GM23248 (cell line): ENCODE data around the gene FAS. TPM values are rescaled to one million over a fixed set of nuclear protein-coding genes. Genes with fewer than 3 reads are reported as not detected.

Source experiments
- DNase-seq: peaks from one replicate; pipeline ENCODE4 v3.0.0-alpha.2; 2015
- H2AFZ ChIP-seq: fragments of 200-600 bp; sonication (generic); 2 replicates; pipeline ENCODE4 v1.6.1; 2016; ENCODE audit warnings: antibody characterized with exemption
- H3F3A ChIP-seq: fragments of 200-600 bp; sonication (generic); 2 replicates; pipeline ENCODE4 v1.6.1; 2016; ENCODE audit warnings: mild to moderate bottlenecking, antibody characterized with exemption, mixed run types; ENCODE audit not compliant: insufficient read depth
- H3K27ac ChIP-seq: fragments of 200-600 bp; sonication (generic); 2 replicates; pipeline ENCODE4 v1.5.1; 2016; ENCODE audit warnings: mild to moderate bottlenecking
- H3K27me3 ChIP-seq: fragments of 200-600 bp; sonication (generic); replicated peaks from 2 replicates; pipeline ENCODE4 v1.6.1; 2016; ENCODE audit warnings: mild to moderate bottlenecking; ENCODE audit not compliant: insufficient read depth
- H3K36me3 ChIP-seq: fragments of 200-600 bp; sonication (generic); 2 replicates; pipeline ENCODE4 v1.6.1; 2016; ENCODE audit warnings: low read depth, mild to moderate bottlenecking
- H3K4me1 ChIP-seq: fragments of 200-600 bp; sonication (generic); 2 replicates; pipeline ENCODE4 v1.6.1; 2016; ENCODE audit warnings: mild to moderate bottlenecking; ENCODE audit not compliant: insufficient read depth
- H3K4me2 ChIP-seq: fragments of 200-600 bp; sonication (generic); one replicate; pipeline ENCODE4 v1.6.1; 2016; ENCODE audit warnings: mild to moderate bottlenecking; ENCODE audit not compliant: unreplicated experiment
- H3K4me3 ChIP-seq: fragments of 200-600 bp; sonication (generic); 2 replicates; pipeline ENCODE4 v1.5.1; 2016; ENCODE audit warnings: mild to moderate bottlenecking
- H3K79me2 ChIP-seq: fragments of 200-600 bp; sonication (generic); 2 replicates; pipeline ENCODE4 v1.6.1; 2016; ENCODE audit warnings: mild to moderate bottlenecking; ENCODE audit not compliant: insufficient read depth
- H3K9ac ChIP-seq: fragments of 200-600 bp; sonication (generic); 2 replicates; pipeline ENCODE4 v1.6.1; 2016; ENCODE audit warnings: mild to moderate bottlenecking
- H3K9me2 ChIP-seq: fragments of 200-600 bp; sonication (generic); 2 replicates; pipeline ENCODE4 v1.6.1; 2016; ENCODE audit warnings: mixed run types, mild to moderate bottlenecking, moderate library complexity; ENCODE audit not compliant: insufficient read depth
- H3K9me3 ChIP-seq: fragments of 200-600 bp; sonication (generic); one replicate; pipeline ENCODE4 v1.6.1; 2017; ENCODE audit warnings: low read depth
- H4K20me1 ChIP-seq: fragments of 200-600 bp; sonication (generic); 2 replicates; pipeline ENCODE4 v1.6.0; 2016; ENCODE audit not compliant: insufficient read depth
- EZH2 ChIP-seq: fragments of 200-600 bp; sonication (generic); IDR thresholded peaks from 2 replicates; pipeline ENCODE4 v1.6.1; 2018; ENCODE audit warnings: antibody characterized with exemption, mild to moderate bottlenecking; ENCODE audit not compliant: insufficient read depth, poor library complexity, severe bottlenecking
- EZH2phosphoT487 ChIP-seq: fragments of 200-600 bp; sonication (generic); IDR thresholded peaks from 2 replicates; pipeline ENCODE4 v1.6.1; 2018; ENCODE audit warnings: antibody characterized with exemption, moderate library complexity, mild to moderate bottlenecking, low read depth; ENCODE audit not compliant: insufficient read depth
- WGBS, 2 experiments: methylation state at CpG; one replicate each; pipeline ENCODE4 v1.1.6; 2015 to 2017; ENCODE audit warnings: low lambda C conversion rate in 2 of 2, low coverage in 1 of 2; ENCODE audit errors: missing lambda C conversion rate in 2 of 2; 5-methylcytosine and 5-hydroxymethylcytosine counted together
- in situ Hi-C: fragments of 300-500 bp; cut with MboI; formaldehyde crosslinking; loops from 2 replicates; pipeline ENCODE4 v1.15.0; 2020
- polyA plus RNA-seq: library from polyadenylated mRNA; unstranded; fragments of >200 nt; fragmentation: Nextera tagmentation; extraction: Ambion mirVana; gene quantifications from 2 replicates; pipeline ENCODE4 v1.2.1, GENCODE V29; 2016
- total RNA-seq: library from RNA; depleted of rRNA; stranded (reverse); fragments of >200 nt; shearing (Covaris generic); gene quantifications from 2 replicates; pipeline ENCODE4 v1.2.3, GENCODE V29; 2014

Gene FAS
- total and polyA plus RNA-seq, 2 experiments from 2014 or later, result 55.4 to 77.8 TPM

GRCh38 chr10:88987243-88987725 lies 3.3 kb upstream of the FAS start:
- no peak overlapping the region for H3K4me3 ChIP-seq
- peaks cover 10% of the 10 kb centered on the region; the same call in 1 of the 2 replicates for H3K36me3 ChIP-seq
- H4K20me1 ChIP-seq, result no peaks in the 10 kb centered on the region
- H3K27ac ChIP-seq, result no peak overlapping the region
- DNase-seq, result no peak
- no peaks in the 10 kb centered on the region for H3K9me2 ChIP-seq
- H3F3A ChIP-seq, result peaks cover 25% of the 10 kb centered on the region
- peaks cover 14% of the 10 kb centered on the region for H3K4me1 ChIP-seq
- TF ChIP-seq EZH2 (no peak), EZH2phosphoT487 (no peak)
- no peaks in the 10 kb centered on the region for H3K27me3 ChIP-seq
- in situ Hi-C loops, result no loop called here
- H2AFZ ChIP-seq, result no peak overlapping the region
- peak overlapping the region; percentile 5 for H3K4me2 ChIP-seq
- H3K79me2 ChIP-seq, result peaks cover 69% of the 10 kb centered on the region
- no peak overlapping the region for H3K9ac ChIP-seq
- no peaks in the 10 kb centered on the region for H3K9me3 ChIP-seq

DNA sequence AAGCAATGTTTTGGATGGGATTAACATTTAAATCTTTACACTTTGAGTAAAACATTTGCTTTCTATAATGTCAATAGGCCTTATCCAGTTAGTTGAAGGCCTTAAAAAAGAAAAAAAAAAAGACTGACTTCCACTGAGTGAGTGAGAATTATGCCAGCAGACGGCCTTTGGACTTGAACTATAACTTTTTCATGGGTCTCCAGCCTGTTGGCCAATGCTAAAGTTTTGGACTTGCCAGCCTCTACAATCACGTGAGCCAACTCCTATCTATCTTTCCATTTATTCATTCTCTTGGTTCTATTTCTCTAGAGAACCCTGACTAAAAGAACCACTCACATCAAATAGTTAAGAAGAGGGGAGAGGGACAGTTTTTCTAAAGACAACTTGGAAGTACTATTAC lies 2.8 kb upstream of the FAS start:
- peaks cover 72% of the 10 kb centered on the region for H3K79me2 ChIP-seq
- no peak overlapping the region for H3K9ac ChIP-seq
- no peak overlapping the region for H3K4me3 ChIP-seq
- H3K4me2 ChIP-seq, result peak overlapping the region; percentile 5
- WGBS, 2 experiments, result 64 to 65% methylated on average over 2 of the region's 2 CpGs
- in situ Hi-C loops, result no loop called here
- peaks cover 14% of the 10 kb centered on the region for H3K4me1 ChIP-seq
- no peak overlapping the region for H3K27ac ChIP-seq
- H3K27me3 ChIP-seq, result no peaks in the 10 kb centered on the region
- no peak for DNase-seq
- no peaks in the 10 kb centered on the region for H3K9me3 ChIP-seq
- TF ChIP-seq EZH2phosphoT487, result no peak
- TF ChIP-seq EZH2, result no peak
- no peak overlapping the region for H2AFZ ChIP-seq
- no peaks in the 10 kb centered on the region for H3K9me2 ChIP-seq
- H3K36me3 ChIP-seq, result peaks cover 4% of the 10 kb centered on the region; the same call in 1 of the 2 replicates
- no peaks in the 10 kb centered on the region for H4K20me1 ChIP-seq
- peaks cover 28% of the 10 kb centered on the region for H3F3A ChIP-seq

- 71 to 77% methylated on average over 2 of the region's 2 CpGs for WGBS, 2 experiments
- Histone ChIP-seq H3K79me2 (peaks cover 82% of the 10 kb centered on the region), H3K4me3 (peak overlapping the region; percentile 90), H4K20me1 (no peaks in the 10 kb centered on the region), H2AFZ (peak overlapping the region; percentile 77; the same call in 1 of the 2 replicates), H3K9ac (peak overlapping the region; percentile 91), H3K9me3 (no peaks in the 10 kb centered on the region), H3F3A (peaks cover 35% of the 10 kb centered on the region), H3K9me2 (no peaks in the 10 kb centered on the region), H3K27ac (peak overlapping the region; percentile 89), H3K4me1 (peaks cover 25% of the 10 kb centered on the region), H3K36me3 (no peaks in the 10 kb centered on the region), H3K4me2 (peak overlapping the region; percentile 99), H3K27me3 (no peaks in the 10 kb centered on the region)
- in situ Hi-C loops, result no loop called here
- TF ChIP-seq EZH2, result no peak
- no peak for TF ChIP-seq EZH2phosphoT487
- DNase-seq, result no peak
Observed at GRCh38 chr10:88989423-88989822, 1.2 kb upstream of the FAS start.

- Histone ChIP-seq H4K20me1 (no peaks in the 10 kb centered on the region), H3K4me3 (peak overlapping the region; percentile 90), H3K36me3 (no peaks in the 10 kb centered on the region), H3K4me1 (peaks cover 30% of the 10 kb centered on the region), H2AFZ (peak overlapping the region; percentile 77), H3K27me3 (no peaks in the 10 kb centered on the region), H3K27ac (peak overlapping the region; percentile 89), H3K9ac (peak overlapping the region; percentile 91), H3K9me2 (no peaks in the 10 kb centered on the region), H3F3A (peaks cover 35% of the 10 kb centered on the region), H3K79me2 (peaks cover 84% of the 10 kb centered on the region), H3K4me2 (peak overlapping the region; percentile 99), H3K9me3 (no peaks in the 10 kb centered on the region)
- TF ChIP-seq EZH2phosphoT487 (no peak), EZH2 (no peak)
- 0 to 2% methylated on average over 8 of the region's 8 CpGs for WGBS, 2 experiments
- in situ Hi-C loops, result no loop called here
- DNase-seq, result peak; percentile 95
Observed at GRCh38 chr10:88989824-88990383, 694 bp upstream of the FAS start.
